Measurements from ENCODE around the gene COX19. TPM values are rescaled to one million over a fixed set of nuclear protein-coding genes. Genes with fewer than 3 reads are reported as not detected.

The COX19 gene
- total RNA-seq, 1 donor, result 10.9 TPM

- Histone ChIP-seq H4K20me1 (ENCODE audit: insufficient read depth, low read length) (peaks cover 11% of the 10 kb centered on the region), H3K9me3 (ENCODE audit: low read depth, low read length) (no peaks in the 10 kb centered on the region), H3K4me3 (ENCODE audit: insufficient read depth, low read length) (no peak overlapping the region), H3K27me3 (ENCODE audit: insufficient read depth, low read length) (peaks cover 7% of the 10 kb centered on the region), H2AFZ (ENCODE audit: low read length) (no peak overlapping the region), H3K4me1 (ENCODE audit: insufficient read depth, low read length) (no peaks in the 10 kb centered on the region), H3K79me2 (ENCODE audit: insufficient read depth, low read length) (no peaks in the 10 kb centered on the region), H3K36me3 (ENCODE audit: insufficient read depth, low read length) (peaks cover 6% of the 10 kb centered on the region), H3K27ac (ENCODE audit: low read depth, low read length) (no peak overlapping the region), H3K4me2 (ENCODE audit: insufficient read depth, low read length) (peak overlapping the region; percentile 36)
- TF ChIP-seq CTCF (IDR thresholded peaks at IDR 0.05; ENCODE audit: extremely low read depth, low read depth, low read length), result peak; percentile 91
- DNase-seq (ENCODE audit: insufficient read length, low spot score, missing footprints), result peak; percentile 99
Observed at GRCh38 chr7:992709-993607, 17.6 kb upstream of the COX19 start.

DNA sequence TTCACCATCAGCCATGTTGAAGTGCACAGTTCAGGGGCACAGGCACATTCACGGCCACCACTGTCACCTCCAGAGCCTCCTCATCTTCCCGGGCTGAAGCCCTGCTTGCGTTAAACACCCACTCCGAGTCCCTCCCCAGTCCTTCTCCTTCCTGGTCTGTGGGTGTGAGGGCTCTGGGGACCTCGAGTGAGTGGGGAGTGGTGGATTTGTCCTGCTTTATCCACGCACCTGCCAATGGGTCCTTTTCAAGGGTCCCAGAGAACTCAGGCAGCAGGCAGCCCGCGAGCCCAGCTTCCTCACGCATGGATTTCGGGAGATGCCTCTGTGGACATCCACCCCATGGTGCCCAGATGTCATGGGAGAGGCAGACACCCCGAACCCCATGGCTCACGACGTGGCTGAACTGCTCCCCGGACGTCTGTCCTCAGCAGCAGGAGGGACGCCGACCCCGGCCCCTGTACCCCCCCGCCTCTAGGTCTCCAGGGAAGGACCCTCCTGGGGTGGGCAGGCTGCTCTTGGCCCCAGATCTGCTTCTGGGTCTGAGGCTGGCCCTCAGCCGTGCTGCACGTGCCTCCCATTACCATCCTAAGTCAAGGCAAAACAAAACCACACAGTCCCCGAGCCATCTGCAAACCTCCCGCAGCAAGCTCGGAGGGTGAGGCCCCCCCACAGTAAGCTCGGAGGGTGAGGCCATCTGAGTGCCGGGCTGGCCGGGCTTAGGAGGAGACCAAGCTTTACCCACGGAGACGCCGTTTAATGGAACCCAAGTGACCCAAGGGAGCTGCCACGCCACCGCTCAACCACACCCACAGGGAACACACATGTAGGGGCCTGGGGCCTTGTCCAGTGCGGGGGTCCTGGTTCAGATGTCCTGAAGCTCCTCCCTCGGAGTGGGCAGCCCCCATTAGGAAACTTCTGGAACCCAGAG, 16.6 kb upstream of the COX19 start:
- DNase-seq (ENCODE audit: insufficient read length, low spot score, missing footprints), result no peak
- Histone ChIP-seq H3K4me1 (ENCODE audit: insufficient read depth, low read length) (no peaks in the 10 kb centered on the region), H3K79me2 (ENCODE audit: insufficient read depth, low read length) (no peaks in the 10 kb centered on the region), H3K4me3 (ENCODE audit: insufficient read depth, low read length) (no peak overlapping the region), H3K27me3 (ENCODE audit: insufficient read depth, low read length) (peaks cover 7% of the 10 kb centered on the region), H4K20me1 (ENCODE audit: insufficient read depth, low read length) (peaks cover 11% of the 10 kb centered on the region), H3K36me3 (ENCODE audit: insufficient read depth, low read length) (peaks cover 2% of the 10 kb centered on the region), H3K9me3 (ENCODE audit: low read depth, low read length) (no peaks in the 10 kb centered on the region), H3K4me2 (ENCODE audit: insufficient read depth, low read length) (no peak overlapping the region), H3K27ac (ENCODE audit: low read depth, low read length) (no peak overlapping the region), H2AFZ (ENCODE audit: low read length) (no peak overlapping the region)
- no peak for TF ChIP-seq CTCF (IDR thresholded peaks at IDR 0.05; ENCODE audit: extremely low read depth, low read depth, low read length)

DNA sequence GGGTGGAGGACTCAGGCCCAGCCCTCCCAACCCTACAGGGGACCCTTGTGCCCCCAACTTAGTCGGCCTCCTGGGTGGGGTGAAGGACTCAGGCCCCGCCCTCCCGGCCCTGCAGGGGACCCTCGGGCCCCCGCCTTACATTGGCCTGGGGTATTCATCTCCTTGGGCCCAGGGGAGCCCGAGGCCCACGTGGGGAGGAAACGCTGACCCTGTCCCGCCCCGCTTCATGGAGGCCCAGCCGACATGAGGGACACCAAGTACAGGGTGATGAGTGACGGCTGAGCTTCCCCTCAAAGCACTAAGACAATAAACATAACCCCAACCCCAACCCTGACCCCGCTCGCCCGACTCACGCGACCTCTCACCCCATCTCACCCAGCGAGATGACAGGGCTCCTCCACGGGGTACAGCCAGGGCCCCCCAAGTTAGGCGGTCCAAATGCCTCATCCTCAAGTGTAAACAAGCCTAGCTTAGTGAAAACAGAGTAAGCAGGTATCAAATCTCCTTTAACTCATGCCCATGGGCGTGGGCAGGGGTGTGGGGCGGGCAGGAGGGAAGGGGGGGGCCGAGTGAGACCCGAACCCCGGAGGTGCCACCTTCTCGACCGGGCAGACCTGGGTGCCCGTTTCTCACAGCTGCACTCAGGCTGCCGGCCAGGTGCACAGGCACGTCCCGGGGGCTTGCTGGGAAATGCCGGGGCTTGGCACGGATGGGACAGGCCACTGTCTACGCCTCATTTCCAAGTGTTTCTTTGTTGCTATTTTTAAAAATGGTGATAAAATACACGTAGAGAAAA, 15.8 kb upstream of the COX19 start:
- H3K27me3 ChIP-seq (ENCODE audit: insufficient read depth, low read length), result peaks cover 7% of the 10 kb centered on the region
- no peak for DNase-seq (ENCODE audit: insufficient read length, low spot score, missing footprints)
- H3K9me3 ChIP-seq (ENCODE audit: low read depth, low read length), result no peaks in the 10 kb centered on the region
- H2AFZ ChIP-seq (ENCODE audit: low read length), result no peak overlapping the region
- H3K79me2 ChIP-seq (ENCODE audit: insufficient read depth, low read length), result no peaks in the 10 kb centered on the region
- no peaks in the 10 kb centered on the region for H3K36me3 ChIP-seq (ENCODE audit: insufficient read depth, low read length)
- no peak overlapping the region for H3K4me2 ChIP-seq (ENCODE audit: insufficient read depth, low read length)
- H3K4me1 ChIP-seq (ENCODE audit: insufficient read depth, low read length), result no peaks in the 10 kb centered on the region
- H3K4me3 ChIP-seq (ENCODE audit: insufficient read depth, low read length), result no peak overlapping the region
- H4K20me1 ChIP-seq (ENCODE audit: insufficient read depth, low read length), result peaks cover 11% of the 10 kb centered on the region
- no peak overlapping the region for H3K27ac ChIP-seq (ENCODE audit: low read depth, low read length)
- no peak for TF ChIP-seq CTCF (IDR thresholded peaks at IDR 0.05; ENCODE audit: extremely low read depth, low read depth, low read length)

Data from osteoblast (primary cell).